OCI-LY1 (cell line): ENCODE data around the gene MTG2.

Experiments
- CTCF ChIP-seq: fragments of 200-600 bp; sonication (generic), shearing (Covaris generic); IDR thresholded peaks from 2 replicates; pipeline ENCODE4 v1.5.1; 2017; ENCODE audit warnings: mild to moderate bottlenecking, antibody characterized with exemption, low read length, moderate library complexity, mixed read lengths
- EZH2 ChIP-seq: fragments of 200-600 bp; sonication (generic), shearing (Covaris generic); IDR thresholded peaks from 2 replicates; pipeline ENCODE4 v1.8.0; 2017; ENCODE audit warnings: borderline replicate concordance, mixed run types, mild to moderate bottlenecking, antibody characterized with exemption, low read length, moderate library complexity, mixed read lengths

- TF ChIP-seq CTCF (no peak), EZH2 (no peak)
Measured at GRCh38 chr20:62163485-62163865, 19.4 kb upstream of the MTG2 start.
